Loucy (cell line): Measurements from ENCODE around the gene EDIL3.

Source experiments
- EZH2phosphoT487 ChIP-seq: fragments of 200-600 bp; IDR thresholded peaks from 2 replicates; pipeline ENCODE4 v1.6.1; 2018; ENCODE audit warnings: antibody characterized with exemption, mild to moderate bottlenecking, moderate library complexity, borderline replicate concordance
- TF ChIP-seq, protein P1 (sequence below): fragments of 200-600 bp; sonication (generic); conservative IDR thresholded peaks from 2 replicates; pipeline ENCODE4 v1.5.1; 2014; ENCODE audit warnings: mild to moderate bottlenecking, antibody characterized with exemption, low read length

DNA sequence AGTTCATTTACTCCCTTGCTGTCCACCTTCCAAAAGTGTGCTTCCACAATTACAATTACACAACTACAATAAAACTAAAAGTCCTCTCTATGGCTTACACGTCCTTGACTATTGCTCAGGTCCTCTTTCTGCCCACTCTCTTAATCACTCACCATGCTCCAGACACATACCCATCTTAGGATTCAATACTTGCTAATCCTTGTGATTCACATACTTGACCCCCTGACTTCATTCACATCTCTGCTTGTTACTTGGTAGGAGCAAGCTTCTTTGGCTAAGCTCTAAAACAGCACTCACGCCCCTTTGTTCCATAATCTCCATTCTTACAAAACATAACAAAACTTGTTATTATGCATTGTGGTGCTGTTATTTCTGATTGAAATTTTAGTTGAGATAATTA, 215.8 kb downstream of the EDIL3 start:
- TF ChIP-seq, protein P1, sequence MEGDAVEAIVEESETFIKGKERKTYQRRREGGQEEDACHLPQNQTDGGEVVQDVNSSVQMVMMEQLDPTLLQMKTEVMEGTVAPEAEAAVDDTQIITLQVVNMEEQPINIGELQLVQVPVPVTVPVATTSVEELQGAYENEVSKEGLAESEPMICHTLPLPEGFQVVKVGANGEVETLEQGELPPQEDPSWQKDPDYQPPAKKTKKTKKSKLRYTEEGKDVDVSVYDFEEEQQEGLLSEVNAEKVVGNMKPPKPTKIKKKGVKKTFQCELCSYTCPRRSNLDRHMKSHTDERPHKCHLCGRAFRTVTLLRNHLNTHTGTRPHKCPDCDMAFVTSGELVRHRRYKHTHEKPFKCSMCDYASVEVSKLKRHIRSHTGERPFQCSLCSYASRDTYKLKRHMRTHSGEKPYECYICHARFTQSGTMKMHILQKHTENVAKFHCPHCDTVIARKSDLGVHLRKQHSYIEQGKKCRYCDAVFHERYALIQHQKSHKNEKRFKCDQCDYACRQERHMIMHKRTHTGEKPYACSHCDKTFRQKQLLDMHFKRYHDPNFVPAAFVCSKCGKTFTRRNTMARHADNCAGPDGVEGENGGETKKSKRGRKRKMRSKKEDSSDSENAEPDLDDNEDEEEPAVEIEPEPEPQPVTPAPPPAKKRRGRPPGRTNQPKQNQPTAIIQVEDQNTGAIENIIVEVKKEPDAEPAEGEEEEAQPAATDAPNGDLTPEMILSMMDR, result no peak
- no peak for TF ChIP-seq EZH2phosphoT487
